ENCODE measurements around the gene KLHL26. TPM values are rescaled to one million over a fixed set of nuclear protein-coding genes. Genes with fewer than 3 reads are reported as not detected.

The KLHL26 gene
- total RNA-seq, 4 donors from 2014 or later = 3.8 to 22.2 (median 6.9) TPM

GRCh38 chr19:18636183-18636968 lies 452 bp upstream of the KLHL26 start:
- H3K27me3 ChIP-seq = no peaks in the 10 kb centered on the region
- intact Hi-C loops (cut with DNase I; ENCODE audit: low total_unique reads) = no loop called here
- H3K27ac ChIP-seq = peak overlapping the region; percentile 82 to 90

GRCh38 chr19:18637673-18638630 lies 1.1 kb downstream of the KLHL26 start:
- Histone ChIP-seq H3K9me3 (no peaks in the 10 kb centered on the region), H3K27ac (peak overlapping the region; percentile 82 to 90), H3K4me1 (no peaks in the 10 kb centered on the region), H3K36me3 (no peaks in the 10 kb centered on the region), H3K4me3 (peak overlapping the region; percentile 56 to 61), H3K27me3 (no peaks in the 10 kb centered on the region)
- no peak for TF ChIP-seq CTCF (IDR thresholded peaks at IDR 0.05)
- TF ChIP-seq POLR2A (IDR thresholded peaks at IDR 0.05) = no peak
- no peak for DNase-seq
- intact Hi-C loops (cut with DNase I; ENCODE audit: low total_unique reads) = no loop called here

More at GRCh38 chr19:18636183-18636968, 452 bp upstream of the KLHL26 start:
- Histone ChIP-seq H3K4me3 (peak overlapping the region; percentile 56 to 61), H3K36me3 (no peaks in the 10 kb centered on the region), H3K9me3 (no peaks in the 10 kb centered on the region), H3K4me1 (no peaks in the 10 kb centered on the region)
- TF ChIP-seq POLR2A (IDR thresholded peaks at IDR 0.05) = no peak
- no peak for TF ChIP-seq CTCF (IDR thresholded peaks at IDR 0.05)
- peak; percentile 99 for DNase-seq

- no peak overlapping the region for H3K27ac ChIP-seq
- no peaks in the 10 kb centered on the region for H3K27me3 ChIP-seq
- no peak for DNase-seq
- intact Hi-C loops (cut with DNase I; ENCODE audit: low total_unique reads) = no loop called here
- no peaks in the 10 kb centered on the region for H3K4me1 ChIP-seq
- no peak for TF ChIP-seq POLR2A (IDR thresholded peaks at IDR 0.05)
- H3K36me3 ChIP-seq = no peaks in the 10 kb centered on the region
- H3K9me3 ChIP-seq = no peaks in the 10 kb centered on the region
- H3K4me3 ChIP-seq = no peak overlapping the region
These were observed 2.9 kb downstream of the KLHL26 start for GRCh38 chr19:18639706-18640243.

DNA sequence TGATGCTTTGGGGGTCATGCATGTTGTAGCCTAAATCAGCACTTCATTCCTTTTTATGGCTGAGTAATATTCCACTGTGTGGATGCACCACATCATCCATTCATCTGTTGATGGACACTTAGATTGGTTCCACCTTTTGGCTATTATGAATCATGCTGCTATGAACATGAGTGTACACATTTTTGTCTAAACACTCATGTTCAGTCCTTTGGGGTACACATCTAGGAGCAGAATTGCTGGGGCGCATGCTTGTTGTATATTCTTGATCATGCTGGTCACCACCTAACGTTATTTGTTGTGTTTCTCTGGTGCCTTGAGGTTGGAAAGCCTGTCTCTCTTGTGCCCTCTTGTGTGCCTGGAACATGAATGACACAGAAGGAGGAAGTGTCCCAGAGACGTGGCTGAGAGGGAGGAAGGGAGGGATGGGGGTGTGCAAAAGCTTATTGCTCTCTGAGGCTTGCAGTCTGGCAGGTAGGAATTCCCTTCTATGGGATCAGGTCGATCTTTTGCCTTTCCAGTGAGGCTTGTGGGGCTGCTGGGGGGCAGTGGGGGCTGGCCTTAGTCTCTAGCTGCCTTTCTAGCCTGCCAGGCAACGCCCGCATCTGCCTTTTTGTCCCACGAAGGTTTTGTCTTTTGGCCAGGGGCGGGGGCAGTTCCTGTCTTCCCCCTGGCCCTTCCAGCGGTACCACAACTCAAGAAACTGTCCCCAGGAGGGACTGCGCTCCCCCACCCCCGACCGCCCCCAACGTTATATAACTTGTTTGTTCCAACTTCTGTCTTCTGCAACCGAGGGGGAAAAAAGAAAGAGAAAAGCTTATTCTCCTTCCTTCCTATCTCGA lies 7.6 kb downstream of the KLHL26 start:
- Histone ChIP-seq H3K27ac (peak overlapping the region in 1 of 2 donors; percentile 35), H3K27me3 (no peaks in the 10 kb centered on the region), H3K9me3 (no peaks in the 10 kb centered on the region), H3K36me3 (no peaks in the 10 kb centered on the region), H3K4me1 (peaks cover 0 to 6% of the 10 kb centered on the region in 2 donors), H3K4me3 (no peak overlapping the region)
- intact Hi-C loops (cut with DNase I; ENCODE audit: low total_unique reads) = no loop called here
- TF ChIP-seq CTCF (IDR thresholded peaks at IDR 0.05) = no peak
- TF ChIP-seq POLR2A (IDR thresholded peaks at IDR 0.05) = no peak
- no peak for DNase-seq

DNA sequence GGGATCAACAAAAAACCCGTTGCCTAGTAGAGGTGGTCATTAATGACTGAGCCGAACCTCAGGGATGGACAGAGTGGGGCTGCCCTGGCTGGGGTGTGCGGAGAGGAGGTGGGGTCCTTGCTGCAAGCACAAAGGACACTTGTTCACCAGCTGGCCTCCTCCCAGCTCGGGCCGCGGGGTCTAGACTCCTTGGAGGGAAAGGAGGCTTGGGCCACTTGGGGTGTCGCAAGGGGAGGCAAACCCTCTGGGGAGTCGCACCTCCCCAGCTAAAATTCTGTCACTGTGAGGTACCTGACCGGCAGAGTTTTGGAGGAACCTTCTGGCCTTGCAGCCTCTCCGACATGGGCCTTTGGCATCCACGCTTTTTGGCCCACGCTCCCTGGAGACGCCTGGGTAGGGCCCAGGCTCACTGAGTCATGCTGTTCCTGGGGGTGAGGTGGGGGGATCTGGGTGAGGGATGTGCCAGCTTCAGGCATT lies 8.2 kb downstream of the KLHL26 start:
- Histone ChIP-seq H3K4me1 (peaks cover 0 to 6% of the 10 kb centered on the region in 2 donors), H3K36me3 (no peaks in the 10 kb centered on the region), H3K4me3 (no peak overlapping the region), H3K9me3 (no peaks in the 10 kb centered on the region), H3K27me3 (no peaks in the 10 kb centered on the region), H3K27ac (peak overlapping the region in 1 of 2 donors; percentile 35)
- intact Hi-C loops (cut with DNase I; ENCODE audit: low total_unique reads) = no loop called here
- no peak for DNase-seq
- TF ChIP-seq CTCF (IDR thresholded peaks at IDR 0.05) (no peak), POLR2A (IDR thresholded peaks at IDR 0.05) (no peak)

All from uterus (tissue), 4 donors.